ENCODE measurements around the gene APBA3. TPM values are rescaled to one million over a fixed set of nuclear protein-coding genes. Genes with fewer than 3 reads are reported as not detected.

APBA3 gene
- total RNA-seq, 1 experiment from 2014 or later: 34.0 TPM

DNA sequence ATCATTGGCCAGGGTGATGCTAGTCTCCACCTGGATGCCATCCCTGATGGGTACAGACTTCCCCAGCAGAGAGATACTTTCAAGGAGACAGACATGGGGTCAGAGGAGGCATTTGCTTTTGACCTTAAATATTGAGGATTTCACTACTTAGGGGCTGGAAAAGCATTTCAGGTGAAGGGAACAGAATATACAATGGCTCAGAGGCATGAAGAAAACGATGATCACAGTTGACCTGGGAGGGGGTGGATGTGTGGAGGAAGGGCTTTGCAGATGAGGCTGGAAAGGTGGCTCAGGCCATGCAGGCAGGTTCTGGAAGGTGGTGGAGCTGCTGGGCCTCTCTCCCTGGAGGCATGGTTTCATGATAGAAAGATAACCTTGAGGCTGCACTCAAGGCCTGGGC, 20.8 kb upstream of the APBA3 start:
- ChIA-PET POLR2A (no interaction called here), CTCF (no interaction called here)
- Histone ChIP-seq H3K27ac (ENCODE audit: low read length) (no peak overlapping the region), H3K4me1 (ENCODE audit: control insufficient read depth, insufficient read depth, low read length) (no peaks in the 10 kb centered on the region; the same call in 1 of the 2 replicates), H3K4me3 (ENCODE audit: low read depth in 2 of 2, low read length in 2 of 2) (no peak overlapping the region), H3K27me3 (ENCODE audit: control insufficient read depth, insufficient read depth, low read length) (no peaks in the 10 kb centered on the region), H3K9me3 (ENCODE audit: control insufficient read depth, insufficient read depth, low read depth, low read length) (no peaks in the 10 kb centered on the region; the same call in 1 of the 2 replicates), H3K36me3 (ENCODE audit: control insufficient read depth, insufficient read depth, low read length) (no peaks in the 10 kb centered on the region)
- BruUV-seq (replicated peaks): no TSS peak
- intact Hi-C loops (cut with micrococcal nuclease; ENCODE audit: unreplicated experiment): no loop called here
- no peak for ATAC-seq
- no peak for TF ChIP-seq TCF7L2 (IDR thresholded peaks at IDR 0.05; ENCODE audit: low read depth, low read length)
- TF ChIP-seq, protein P1, sequence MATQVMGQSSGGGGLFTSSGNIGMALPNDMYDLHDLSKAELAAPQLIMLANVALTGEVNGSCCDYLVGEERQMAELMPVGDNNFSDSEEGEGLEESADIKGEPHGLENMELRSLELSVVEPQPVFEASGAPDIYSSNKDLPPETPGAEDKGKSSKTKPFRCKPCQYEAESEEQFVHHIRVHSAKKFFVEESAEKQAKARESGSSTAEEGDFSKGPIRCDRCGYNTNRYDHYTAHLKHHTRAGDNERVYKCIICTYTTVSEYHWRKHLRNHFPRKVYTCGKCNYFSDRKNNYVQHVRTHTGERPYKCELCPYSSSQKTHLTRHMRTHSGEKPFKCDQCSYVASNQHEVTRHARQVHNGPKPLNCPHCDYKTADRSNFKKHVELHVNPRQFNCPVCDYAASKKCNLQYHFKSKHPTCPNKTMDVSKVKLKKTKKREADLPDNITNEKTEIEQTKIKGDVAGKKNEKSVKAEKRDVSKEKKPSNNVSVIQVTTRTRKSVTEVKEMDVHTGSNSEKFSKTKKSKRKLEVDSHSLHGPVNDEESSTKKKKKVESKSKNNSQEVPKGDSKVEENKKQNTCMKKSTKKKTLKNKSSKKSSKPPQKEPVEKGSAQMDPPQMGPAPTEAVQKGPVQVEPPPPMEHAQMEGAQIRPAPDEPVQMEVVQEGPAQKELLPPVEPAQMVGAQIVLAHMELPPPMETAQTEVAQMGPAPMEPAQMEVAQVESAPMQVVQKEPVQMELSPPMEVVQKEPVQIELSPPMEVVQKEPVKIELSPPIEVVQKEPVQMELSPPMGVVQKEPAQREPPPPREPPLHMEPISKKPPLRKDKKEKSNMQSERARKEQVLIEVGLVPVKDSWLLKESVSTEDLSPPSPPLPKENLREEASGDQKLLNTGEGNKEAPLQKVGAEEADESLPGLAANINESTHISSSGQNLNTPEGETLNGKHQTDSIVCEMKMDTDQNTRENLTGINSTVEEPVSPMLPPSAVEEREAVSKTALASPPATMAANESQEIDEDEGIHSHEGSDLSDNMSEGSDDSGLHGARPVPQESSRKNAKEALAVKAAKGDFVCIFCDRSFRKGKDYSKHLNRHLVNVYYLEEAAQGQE (IDR thresholded peaks at IDR 0.05; ENCODE audit: insufficient read depth in 1 of 2, low read depth in 2 of 2, low read length in 1 of 2): no peak
- no peak for TF ChIP-seq SIN3A (IDR thresholded peaks at IDR 0.05; ENCODE audit: borderline replicate concordance, insufficient read depth, low read depth, low read length)
- no peak for TF ChIP-seq POLR2AphosphoS5 (IDR thresholded peaks at IDR 0.05; ENCODE audit: low read depth, low read length)
- TF ChIP-seq, protein P2, sequence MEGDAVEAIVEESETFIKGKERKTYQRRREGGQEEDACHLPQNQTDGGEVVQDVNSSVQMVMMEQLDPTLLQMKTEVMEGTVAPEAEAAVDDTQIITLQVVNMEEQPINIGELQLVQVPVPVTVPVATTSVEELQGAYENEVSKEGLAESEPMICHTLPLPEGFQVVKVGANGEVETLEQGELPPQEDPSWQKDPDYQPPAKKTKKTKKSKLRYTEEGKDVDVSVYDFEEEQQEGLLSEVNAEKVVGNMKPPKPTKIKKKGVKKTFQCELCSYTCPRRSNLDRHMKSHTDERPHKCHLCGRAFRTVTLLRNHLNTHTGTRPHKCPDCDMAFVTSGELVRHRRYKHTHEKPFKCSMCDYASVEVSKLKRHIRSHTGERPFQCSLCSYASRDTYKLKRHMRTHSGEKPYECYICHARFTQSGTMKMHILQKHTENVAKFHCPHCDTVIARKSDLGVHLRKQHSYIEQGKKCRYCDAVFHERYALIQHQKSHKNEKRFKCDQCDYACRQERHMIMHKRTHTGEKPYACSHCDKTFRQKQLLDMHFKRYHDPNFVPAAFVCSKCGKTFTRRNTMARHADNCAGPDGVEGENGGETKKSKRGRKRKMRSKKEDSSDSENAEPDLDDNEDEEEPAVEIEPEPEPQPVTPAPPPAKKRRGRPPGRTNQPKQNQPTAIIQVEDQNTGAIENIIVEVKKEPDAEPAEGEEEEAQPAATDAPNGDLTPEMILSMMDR (IDR thresholded peaks at IDR 0.05): no peak
- no peak for DNase-seq (ENCODE audit: low read depth, low spot score)
- in situ Hi-C loops (cut with HindIII; ENCODE audit: low pct_unique_long_range_greater_than_20kb, low sequenced_read_pairs): no loop called here

DNA sequence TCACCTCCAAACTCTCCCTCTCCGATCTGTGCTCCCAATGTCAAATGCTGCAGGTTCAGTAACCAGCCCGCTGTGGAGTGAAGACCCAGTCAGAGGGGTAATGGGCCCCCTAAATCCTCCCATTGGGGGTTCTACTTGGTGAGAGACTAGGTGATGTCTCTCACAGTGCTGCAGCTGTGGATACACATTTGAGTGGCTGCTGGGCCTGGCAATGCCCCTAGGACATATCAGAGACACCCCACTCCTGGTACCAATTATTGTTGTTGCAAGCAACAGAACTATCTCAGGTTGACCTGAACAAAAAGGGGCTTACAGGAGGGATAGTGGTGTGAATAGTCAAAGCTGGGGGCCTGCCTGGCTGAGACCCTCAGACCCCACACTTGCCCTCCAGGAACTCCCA, 20.1 kb upstream of the APBA3 start:
- DNase-seq (ENCODE audit: low read depth, low spot score) (no peak), ATAC-seq (no peak)
- in situ Hi-C loops (cut with HindIII; ENCODE audit: low pct_unique_long_range_greater_than_20kb, low sequenced_read_pairs): no loop called here
- Histone ChIP-seq H3K9me3 (ENCODE audit: control insufficient read depth, insufficient read depth, low read depth, low read length) (no peaks in the 10 kb centered on the region; the same call in 1 of the 2 replicates), H3K4me3 (ENCODE audit: low read depth in 2 of 2, low read length in 2 of 2) (no peak overlapping the region), H3K4me1 (ENCODE audit: control insufficient read depth, insufficient read depth, low read length) (no peaks in the 10 kb centered on the region; the same call in 1 of the 2 replicates), H3K27ac (ENCODE audit: low read length) (no peak overlapping the region), H3K36me3 (ENCODE audit: control insufficient read depth, insufficient read depth, low read length) (no peaks in the 10 kb centered on the region), H3K27me3 (ENCODE audit: control insufficient read depth, insufficient read depth, low read length) (no peaks in the 10 kb centered on the region)
- POLR2A ChIA-PET: no interaction called here
- intact Hi-C loops (cut with micrococcal nuclease; ENCODE audit: unreplicated experiment): no loop called here
- no TSS peak for BruUV-seq (replicated peaks)
- CTCF ChIA-PET: no interaction called here
- no peak for TF ChIP-seq SIN3A (IDR thresholded peaks at IDR 0.05; ENCODE audit: borderline replicate concordance, insufficient read depth, low read depth, low read length)

DNA sequence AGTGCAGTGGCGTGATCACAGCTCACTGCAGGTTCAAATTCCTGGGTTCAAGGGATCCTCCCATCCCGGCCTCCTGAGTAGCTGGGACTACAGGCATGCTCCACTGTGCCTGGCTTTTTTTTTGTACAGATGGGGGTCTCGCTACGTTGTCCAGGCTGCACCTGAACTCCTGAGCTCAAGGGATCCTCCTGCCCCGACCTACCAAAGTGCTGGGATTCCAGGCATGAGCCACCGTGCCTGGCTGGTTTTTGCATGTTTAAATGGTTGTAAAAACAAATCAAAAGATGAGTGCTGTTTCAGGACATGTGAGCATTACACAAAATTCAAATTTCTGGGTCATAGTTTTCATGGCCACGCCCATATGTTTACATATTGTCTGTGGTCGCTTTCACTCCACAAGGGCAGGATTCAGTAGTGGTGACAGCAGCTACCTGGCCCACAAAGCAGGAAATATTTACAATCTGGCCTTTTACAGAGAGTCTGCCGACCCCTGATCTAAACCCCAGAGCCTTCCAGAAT, 19.4 kb upstream of the APBA3 start:
- DNase-seq (ENCODE audit: low read depth, low spot score) (no peak), ATAC-seq (no peak)
- H3K9me3 ChIP-seq (ENCODE audit: control insufficient read depth, insufficient read depth, low read depth, low read length): no peaks in the 10 kb centered on the region; the same call in 1 of the 2 replicates
- H3K27me3 ChIP-seq (ENCODE audit: control insufficient read depth, insufficient read depth, low read length): no peaks in the 10 kb centered on the region
- TF ChIP-seq, protein P2 (IDR thresholded peaks at IDR 0.05): no peak
- TF ChIP-seq SIN3A (IDR thresholded peaks at IDR 0.05; ENCODE audit: borderline replicate concordance, insufficient read depth, low read depth, low read length) (no peak), POLR2AphosphoS5 (IDR thresholded peaks at IDR 0.05; ENCODE audit: low read depth, low read length) (no peak), TCF7L2 (IDR thresholded peaks at IDR 0.05; ENCODE audit: low read depth, low read length) (no peak)
- TF ChIP-seq, protein P1 (IDR thresholded peaks at IDR 0.05; ENCODE audit: insufficient read depth in 1 of 2, low read depth in 2 of 2, low read length in 1 of 2): no peak
- no peaks in the 10 kb centered on the region; the same call in 1 of the 2 replicates for H3K4me1 ChIP-seq (ENCODE audit: control insufficient read depth, insufficient read depth, low read length)
- no peaks in the 10 kb centered on the region for H3K36me3 ChIP-seq (ENCODE audit: control insufficient read depth, insufficient read depth, low read length)
- no peak overlapping the region for H3K27ac ChIP-seq (ENCODE audit: low read length)
- POLR2A ChIA-PET: no interaction called here
- in situ Hi-C loops (cut with HindIII; ENCODE audit: low pct_unique_long_range_greater_than_20kb, low sequenced_read_pairs) (no loop called here), intact Hi-C loops (cut with micrococcal nuclease; ENCODE audit: unreplicated experiment) (no loop called here)
- no TSS peak for BruUV-seq (replicated peaks)
- no peak overlapping the region for H3K4me3 ChIP-seq (ENCODE audit: low read depth in 2 of 2, low read length in 2 of 2)
- CTCF ChIA-PET: no interaction called here

Data from Panc1 (cell line).